Measurements from ENCODE around the gene DMC1. TPM values are rescaled to one million over a fixed set of nuclear protein-coding genes. Genes with fewer than 3 reads are reported as not detected.

The DMC1 gene
- total and polyA plus RNA-seq, 2 experiments from 2014 or later: 5.0 to 18.5 TPM

DNA sequence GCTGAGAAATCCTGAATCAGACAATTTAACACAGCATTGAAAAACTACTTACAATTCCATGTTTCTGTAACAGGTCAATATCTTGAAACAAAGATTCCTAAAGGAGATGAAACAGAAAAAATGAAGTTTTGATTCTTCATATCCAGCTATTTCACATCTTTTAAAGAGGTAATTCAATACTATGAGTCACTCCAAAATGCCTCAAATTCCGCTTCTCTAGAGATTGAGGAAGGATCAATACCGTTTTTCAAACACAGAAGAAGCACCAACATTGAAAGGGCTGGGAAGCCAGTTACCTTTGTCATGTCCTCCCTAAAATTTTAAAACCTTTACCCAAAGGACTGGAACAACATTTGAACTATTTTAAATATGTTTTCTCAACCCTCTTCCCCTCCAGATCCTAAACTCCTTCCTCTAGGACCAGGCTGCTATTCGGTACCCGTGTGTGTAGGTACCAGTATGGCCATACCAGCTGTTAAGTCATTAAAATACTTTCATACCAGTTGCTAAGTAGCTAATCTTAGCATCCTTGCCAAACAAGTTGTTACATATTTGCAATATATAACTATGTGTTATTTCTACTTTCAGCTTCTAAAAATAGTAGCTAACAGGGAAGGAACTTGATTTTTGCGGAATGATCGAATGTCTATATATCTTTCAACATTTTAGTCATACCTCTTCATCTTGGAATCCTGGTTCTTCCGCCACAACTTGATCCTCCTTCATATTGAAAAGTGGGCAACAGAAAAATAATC, 2.3 kb downstream of the DMC1 start (continued):
- TF ChIP-seq, protein P1, sequence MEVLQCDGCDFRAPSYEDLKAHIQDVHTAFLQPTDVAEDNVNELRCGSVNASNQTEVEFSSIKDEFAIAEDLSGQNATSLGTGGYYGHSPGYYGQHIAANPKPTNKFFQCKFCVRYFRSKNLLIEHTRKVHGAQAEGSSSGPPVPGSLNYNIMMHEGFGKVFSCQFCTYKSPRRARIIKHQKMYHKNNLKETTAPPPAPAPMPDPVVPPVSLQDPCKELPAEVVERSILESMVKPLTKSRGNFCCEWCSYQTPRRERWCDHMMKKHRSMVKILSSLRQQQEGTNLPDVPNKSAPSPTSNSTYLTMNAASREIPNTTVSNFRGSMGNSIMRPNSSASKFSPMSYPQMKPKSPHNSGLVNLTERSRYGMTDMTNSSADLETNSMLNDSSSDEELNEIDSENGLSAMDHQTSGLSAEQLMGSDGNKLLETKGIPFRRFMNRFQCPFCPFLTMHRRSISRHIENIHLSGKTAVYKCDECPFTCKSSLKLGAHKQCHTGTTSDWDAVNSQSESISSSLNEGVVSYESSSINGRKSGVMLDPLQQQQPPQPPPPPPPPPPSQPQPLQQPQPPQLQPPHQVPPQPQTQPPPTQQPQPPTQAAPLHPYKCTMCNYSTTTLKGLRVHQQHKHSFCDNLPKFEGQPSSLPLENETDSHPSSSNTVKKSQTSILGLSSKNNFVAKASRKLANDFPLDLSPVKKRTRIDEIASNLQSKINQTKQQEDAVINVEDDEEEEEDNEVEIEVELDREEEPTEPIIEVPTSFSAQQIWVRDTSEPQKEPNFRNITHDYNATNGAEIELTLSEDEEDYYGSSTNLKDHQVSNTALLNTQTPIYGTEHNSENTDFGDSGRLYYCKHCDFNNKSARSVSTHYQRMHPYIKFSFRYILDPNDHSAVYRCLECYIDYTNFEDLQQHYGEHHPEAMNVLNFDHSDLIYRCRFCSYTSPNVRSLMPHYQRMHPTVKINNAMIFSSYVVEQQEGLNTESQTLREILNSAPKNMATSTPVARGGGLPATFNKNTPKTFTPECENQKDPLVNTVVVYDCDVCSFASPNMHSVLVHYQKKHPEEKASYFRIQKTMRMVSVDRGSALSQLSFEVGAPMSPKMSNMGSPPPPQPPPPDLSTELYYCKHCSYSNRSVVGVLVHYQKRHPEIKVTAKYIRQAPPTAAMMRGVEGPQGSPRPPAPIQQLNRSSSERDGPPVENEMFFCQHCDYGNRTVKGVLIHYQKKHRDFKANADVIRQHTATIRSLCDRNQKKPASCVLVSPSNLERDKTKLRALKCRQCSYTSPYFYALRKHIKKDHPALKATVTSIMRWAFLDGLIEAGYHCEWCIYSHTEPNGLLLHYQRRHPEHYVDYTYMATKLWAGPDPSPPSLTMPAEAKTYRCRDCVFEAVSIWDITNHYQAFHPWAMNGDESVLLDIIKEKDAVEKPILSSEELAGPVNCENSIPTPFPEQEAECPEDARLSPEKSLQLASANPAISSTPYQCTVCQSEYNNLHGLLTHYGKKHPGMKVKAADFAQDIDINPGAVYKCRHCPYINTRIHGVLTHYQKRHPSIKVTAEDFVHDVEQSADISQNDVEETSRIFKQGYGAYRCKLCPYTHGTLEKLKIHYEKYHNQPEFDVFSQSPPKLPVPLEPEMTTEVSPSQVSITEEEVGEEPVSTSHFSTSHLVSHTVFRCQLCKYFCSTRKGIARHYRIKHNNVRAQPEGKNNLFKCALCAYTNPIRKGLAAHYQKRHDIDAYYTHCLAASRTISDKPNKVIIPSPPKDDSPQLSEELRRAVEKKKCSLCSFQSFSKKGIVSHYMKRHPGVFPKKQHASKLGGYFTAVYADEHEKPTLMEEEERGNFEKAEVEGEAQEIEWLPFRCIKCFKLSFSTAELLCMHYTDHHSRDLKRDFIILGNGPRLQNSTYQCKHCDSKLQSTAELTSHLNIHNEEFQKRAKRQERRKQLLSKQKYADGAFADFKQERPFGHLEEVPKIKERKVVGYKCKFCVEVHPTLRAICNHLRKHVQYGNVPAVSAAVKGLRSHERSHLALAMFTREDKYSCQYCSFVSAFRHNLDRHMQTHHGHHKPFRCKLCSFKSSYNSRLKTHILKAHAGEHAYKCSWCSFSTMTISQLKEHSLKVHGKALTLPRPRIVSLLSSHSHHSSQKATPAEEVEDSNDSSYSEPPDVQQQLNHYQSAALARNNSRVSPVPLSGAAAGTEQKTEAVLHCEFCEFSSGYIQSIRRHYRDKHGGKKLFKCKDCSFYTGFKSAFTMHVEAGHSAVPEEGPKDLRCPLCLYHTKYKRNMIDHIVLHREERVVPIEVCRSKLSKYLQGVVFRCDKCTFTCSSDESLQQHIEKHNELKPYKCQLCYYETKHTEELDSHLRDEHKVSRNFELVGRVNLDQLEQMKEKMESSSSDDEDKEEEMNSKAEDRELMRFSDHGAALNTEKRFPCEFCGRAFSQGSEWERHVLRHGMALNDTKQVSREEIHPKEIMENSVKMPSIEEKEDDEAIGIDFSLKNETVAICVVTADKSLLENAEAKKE (CRISPR knock-in tag; IDR thresholded peaks at IDR 0.05): no peak
- no peak for TF ChIP-seq CTCF (conservative IDR thresholded peaks at IDR 0.05; ENCODE audit: low read depth in 2 of 2)
- no peak for TF ChIP-seq JUNB (IDR thresholded peaks at IDR 0.05; ENCODE audit: unreplicated experiment)

- H3K9me2 ChIP-seq (ENCODE audit: insufficient read depth): no peaks in the 10 kb centered on the region
- no peak overlapping the region for H3K27ac Mint-ChIP-seq
- peaks cover 25% of the 10 kb centered on the region for H3K4me1 Mint-ChIP-seq
- no peaks in the 10 kb centered on the region; the same call in 2 of the 3 replicates for H3K36me3 Mint-ChIP-seq (ENCODE audit: low read depth)
- H3K4me3 Mint-ChIP-seq: no peak overlapping the region
- no peaks in the 10 kb centered on the region for H3K27me3 ChIP-seq (ENCODE audit: insufficient read depth)
- no peaks in the 10 kb centered on the region for H3K79me2 ChIP-seq (replicated peaks; ENCODE audit: insufficient read depth)
- H2AFZ ChIP-seq: no peak overlapping the region
- H3K4me1 ChIP-seq (ENCODE audit: insufficient read depth): peaks cover 23% of the 10 kb centered on the region
- H3F3A ChIP-seq (replicated peaks; ENCODE audit: low read depth): no peaks in the 10 kb centered on the region
- no peaks in the 10 kb centered on the region for H3K36me3 ChIP-seq (ENCODE audit: insufficient read depth)
- H3K4me3 ChIP-seq: no peak overlapping the region
- no peaks in the 10 kb centered on the region for H3K9me3 Mint-ChIP-seq
- H3K27me3 Mint-ChIP-seq (ENCODE audit: insufficient read depth, low read depth, poor library complexity): peaks cover 7% of the 10 kb centered on the region
- DNase-seq (ENCODE audit: low spot score): no peak
- TF ChIP-seq STAT1 (IDR thresholded peaks at IDR 0.05; ENCODE audit: unreplicated experiment) (no peak), NANOG (IDR thresholded peaks at IDR 0.05; ENCODE audit: borderline replicate concordance) (no peak), EZH2phosphoT487 (IDR thresholded peaks at IDR 0.05; ENCODE audit: unreplicated experiment) (no peak)
- ATAC-seq: no peak
- no peak overlapping the region for H3K27ac ChIP-seq (ENCODE audit: low read depth)
- H4K20me1 ChIP-seq (replicated peaks; ENCODE audit: insufficient read depth): no peaks in the 10 kb centered on the region
- no peak overlapping the region for H3K4me2 ChIP-seq
Observed at GRCh38 chr22:38566726-38567504, 3.1 kb downstream of the DMC1 start.
